Measurements from ENCODE around the gene GFOD2. TPM values are rescaled to one million over a fixed set of nuclear protein-coding genes. Genes with fewer than 3 reads are reported as not detected.

GFOD2 gene
- total RNA-seq, 1 donor from 2014 or later, result 31.7 TPM

DNA sequence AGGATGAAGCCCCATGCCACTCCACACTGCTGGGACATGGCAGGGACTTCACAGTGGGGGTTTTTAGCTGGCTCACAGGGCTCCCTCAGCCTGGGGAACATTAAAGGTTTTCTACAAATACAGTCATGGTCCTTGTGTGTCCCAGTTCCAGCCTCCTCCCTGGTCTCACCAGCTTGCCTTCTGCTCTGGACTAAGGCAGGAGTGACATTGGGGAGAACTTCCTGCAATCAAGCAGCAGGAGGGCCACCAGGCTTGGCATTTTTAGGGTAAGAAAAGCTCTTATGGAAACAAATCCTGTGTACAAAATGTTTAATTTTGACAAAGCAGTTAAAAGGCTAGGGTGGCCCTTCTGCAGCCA, 56.5 kb downstream of the GFOD2 start:
- DNase-seq (ENCODE audit: extremely low spot score, unreplicated experiment), result no peak
- H3K4me1 Mint-ChIP-seq (ENCODE audit: unreplicated experiment), result peaks cover 8% of the 10 kb centered on the region
- TF ChIP-seq, protein P1, sequence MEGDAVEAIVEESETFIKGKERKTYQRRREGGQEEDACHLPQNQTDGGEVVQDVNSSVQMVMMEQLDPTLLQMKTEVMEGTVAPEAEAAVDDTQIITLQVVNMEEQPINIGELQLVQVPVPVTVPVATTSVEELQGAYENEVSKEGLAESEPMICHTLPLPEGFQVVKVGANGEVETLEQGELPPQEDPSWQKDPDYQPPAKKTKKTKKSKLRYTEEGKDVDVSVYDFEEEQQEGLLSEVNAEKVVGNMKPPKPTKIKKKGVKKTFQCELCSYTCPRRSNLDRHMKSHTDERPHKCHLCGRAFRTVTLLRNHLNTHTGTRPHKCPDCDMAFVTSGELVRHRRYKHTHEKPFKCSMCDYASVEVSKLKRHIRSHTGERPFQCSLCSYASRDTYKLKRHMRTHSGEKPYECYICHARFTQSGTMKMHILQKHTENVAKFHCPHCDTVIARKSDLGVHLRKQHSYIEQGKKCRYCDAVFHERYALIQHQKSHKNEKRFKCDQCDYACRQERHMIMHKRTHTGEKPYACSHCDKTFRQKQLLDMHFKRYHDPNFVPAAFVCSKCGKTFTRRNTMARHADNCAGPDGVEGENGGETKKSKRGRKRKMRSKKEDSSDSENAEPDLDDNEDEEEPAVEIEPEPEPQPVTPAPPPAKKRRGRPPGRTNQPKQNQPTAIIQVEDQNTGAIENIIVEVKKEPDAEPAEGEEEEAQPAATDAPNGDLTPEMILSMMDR (conservative IDR thresholded peaks at IDR 0.05), result no peak
- H3K27ac Mint-ChIP-seq, result no peak overlapping the region
- H3K36me3 Mint-ChIP-seq, result no peaks in the 10 kb centered on the region
- no peak overlapping the region for H3K4me3 Mint-ChIP-seq
- no peaks in the 10 kb centered on the region for H3K27me3 Mint-ChIP-seq
- H3K9me3 Mint-ChIP-seq, result no peaks in the 10 kb centered on the region

GRCh38 chr16:67661886-67662652, 57.0 kb downstream of the GFOD2 start:
- TF ChIP-seq, protein P1 (conservative IDR thresholded peaks at IDR 0.05), result no peak
- peaks cover 8% of the 10 kb centered on the region for H3K4me1 Mint-ChIP-seq (ENCODE audit: unreplicated experiment)
- no peaks in the 10 kb centered on the region for H3K36me3 Mint-ChIP-seq
- no peak overlapping the region for H3K4me3 Mint-ChIP-seq
- H3K27me3 Mint-ChIP-seq, result no peaks in the 10 kb centered on the region
- H3K9me3 Mint-ChIP-seq, result no peaks in the 10 kb centered on the region
- DNase-seq (ENCODE audit: extremely low spot score, unreplicated experiment), result no peak
- H3K27ac Mint-ChIP-seq, result peak overlapping the region; percentile 26

GRCh38 chr16:67661101-67661761, 57.9 kb downstream of the GFOD2 start:
- H3K9me3 Mint-ChIP-seq, result no peaks in the 10 kb centered on the region
- peak overlapping the region; percentile 92 for H3K4me3 Mint-ChIP-seq
- peak overlapping the region; percentile 95 for H3K27ac Mint-ChIP-seq
- TF ChIP-seq, protein P1 (conservative IDR thresholded peaks at IDR 0.05), result no peak
- H3K27me3 Mint-ChIP-seq, result no peaks in the 10 kb centered on the region
- DNase-seq (ENCODE audit: extremely low spot score, unreplicated experiment), result no peak
- no peaks in the 10 kb centered on the region for H3K36me3 Mint-ChIP-seq
- peaks cover 8% of the 10 kb centered on the region for H3K4me1 Mint-ChIP-seq (ENCODE audit: unreplicated experiment)

DNA sequence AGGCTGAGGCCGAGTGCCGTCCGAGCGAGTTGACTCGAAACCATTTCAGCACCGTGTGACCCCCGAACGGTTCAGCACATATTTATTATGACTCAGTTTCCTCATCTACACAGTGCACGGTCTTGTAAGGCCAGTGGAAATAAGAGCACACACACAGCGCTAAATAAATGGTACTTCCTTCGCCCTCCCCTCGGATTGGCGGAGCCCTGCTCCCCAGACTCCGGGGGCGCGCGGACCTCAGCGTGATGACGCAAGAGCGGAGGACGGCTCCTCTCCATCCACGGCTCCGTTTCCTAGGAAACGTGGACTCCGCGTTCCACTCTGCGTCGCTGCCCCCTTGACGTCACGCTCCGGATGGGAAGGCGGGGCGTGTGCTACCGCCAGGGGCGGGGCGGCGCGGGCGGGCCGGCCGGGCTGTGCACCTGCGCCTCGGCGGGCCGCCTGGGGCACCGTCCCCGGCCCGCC, 58.5 kb downstream of the GFOD2 start, which contains the start of gene PARD6A:
Gene PARD6A, plus strand, starts transcription at position 397 of the 465 bp plus-strand sequence. CDS start 79 bp downstream, outside the sequence.
- H3K27me3 Mint-ChIP-seq, result peaks cover 3% of the 10 kb centered on the region
- peaks cover 8% of the 10 kb centered on the region for H3K4me1 Mint-ChIP-seq (ENCODE audit: unreplicated experiment)
- peak within 1 kb of the TSS; percentile 95 for H3K27ac Mint-ChIP-seq
- peaks cover 1% of the 10 kb centered on the region for H3K36me3 Mint-ChIP-seq
- H3K4me3 Mint-ChIP-seq, result peak within 1 kb of the TSS; percentile 96
- peak; percentile 94 for DNase-seq (ENCODE audit: extremely low spot score, unreplicated experiment)
- no peaks in the 10 kb centered on the region for H3K9me3 Mint-ChIP-seq
- TF ChIP-seq, protein P1 (conservative IDR thresholded peaks at IDR 0.05), result no peak

DNA sequence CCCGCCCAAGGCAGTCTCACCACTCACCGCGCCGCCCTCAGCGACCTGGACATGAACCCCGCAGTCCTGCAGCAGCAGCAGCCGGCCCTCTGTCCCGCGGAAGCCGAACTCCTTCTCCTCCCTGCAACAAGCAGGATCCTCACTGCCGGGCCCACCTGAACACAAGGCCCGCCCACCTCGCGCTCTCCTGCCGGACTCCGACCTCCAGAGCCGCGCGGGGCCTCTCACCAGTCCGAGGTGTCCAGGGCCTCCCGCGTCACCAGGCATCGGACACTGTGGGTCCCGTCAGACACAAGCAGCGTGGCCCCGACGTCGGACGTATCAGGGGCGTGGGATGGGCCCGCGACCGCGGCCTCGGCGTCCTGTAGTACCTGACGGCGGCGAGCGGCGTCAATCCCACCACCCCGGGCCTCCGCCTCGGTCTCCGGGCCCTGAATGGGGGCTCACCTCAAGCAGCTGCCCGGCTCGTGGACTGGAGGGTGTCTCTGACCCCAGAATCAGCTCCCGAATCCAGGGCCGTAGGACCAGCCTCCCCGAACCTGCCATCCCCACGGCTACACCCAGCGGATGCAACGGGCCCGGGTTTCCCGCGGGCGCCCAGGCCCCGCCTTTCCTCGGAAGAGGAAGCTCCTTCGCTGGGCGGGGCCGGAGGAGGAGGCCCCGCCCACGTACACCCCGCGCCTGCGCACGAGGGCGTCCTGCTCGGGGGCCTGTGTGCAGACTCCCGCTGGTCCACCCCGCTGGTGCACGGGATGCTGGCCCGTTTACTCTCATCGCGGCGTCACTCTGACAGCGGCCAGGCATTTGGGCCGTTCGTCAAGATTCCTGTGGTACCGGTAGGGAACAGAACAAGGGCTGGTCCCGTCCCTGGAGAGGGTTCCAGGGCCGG, 59.2 kb downstream of the GFOD2 start, which contains the start of gene ACD:
Gene ACD, minus strand, starts transcription at position 586 of the 889 bp plus-strand sequence. Its CDS starts 40 bp downstream, at position 546.
- DNase-seq (ENCODE audit: extremely low spot score, unreplicated experiment), result peak; percentile 94
- Mint-ChIP-seq H3K4me1 (ENCODE audit: unreplicated experiment) (peaks cover 8% of the 10 kb centered on the region), H3K27ac (peak within 1 kb of the TSS; percentile 95), H3K4me3 (peak within 1 kb of the TSS; percentile 96), H3K9me3 (no peaks in the 10 kb centered on the region), H3K27me3 (peaks cover 8% of the 10 kb centered on the region), H3K36me3 (peaks cover 3% of the 10 kb centered on the region)
- TF ChIP-seq, protein P1 (conservative IDR thresholded peaks at IDR 0.05), result no peak

All from type B pancreatic cell (in vitro differentiated cells).